Epithelial cell of esophagus (primary cell): Measurements from ENCODE around the gene NUDT15.
A peak's percentile ranks its signal among the peaks of the same experiment; 100 is the strongest.

Source experiments
- DNase-seq: peaks from one replicate; pipeline ENCODE4 v3.0.0; 2010; ENCODE audit warnings: low read depth
- H3K4me3 ChIP-seq: 2 replicates; pipeline ENCODE4 v1.5.1; 2011; ENCODE audit warnings: mild to moderate bottlenecking, low read length, control low read depth
- CTCF ChIP-seq: IDR thresholded peaks from 2 replicates; pipeline ENCODE4 v1.5.1; 2011; ENCODE audit warnings: low read depth, mild to moderate bottlenecking, low read length, control low read depth, inconsistent platforms; ENCODE audit not compliant: insufficient read depth; ENCODE audit errors: missing control alignments

Gene NUDT15

DNA sequence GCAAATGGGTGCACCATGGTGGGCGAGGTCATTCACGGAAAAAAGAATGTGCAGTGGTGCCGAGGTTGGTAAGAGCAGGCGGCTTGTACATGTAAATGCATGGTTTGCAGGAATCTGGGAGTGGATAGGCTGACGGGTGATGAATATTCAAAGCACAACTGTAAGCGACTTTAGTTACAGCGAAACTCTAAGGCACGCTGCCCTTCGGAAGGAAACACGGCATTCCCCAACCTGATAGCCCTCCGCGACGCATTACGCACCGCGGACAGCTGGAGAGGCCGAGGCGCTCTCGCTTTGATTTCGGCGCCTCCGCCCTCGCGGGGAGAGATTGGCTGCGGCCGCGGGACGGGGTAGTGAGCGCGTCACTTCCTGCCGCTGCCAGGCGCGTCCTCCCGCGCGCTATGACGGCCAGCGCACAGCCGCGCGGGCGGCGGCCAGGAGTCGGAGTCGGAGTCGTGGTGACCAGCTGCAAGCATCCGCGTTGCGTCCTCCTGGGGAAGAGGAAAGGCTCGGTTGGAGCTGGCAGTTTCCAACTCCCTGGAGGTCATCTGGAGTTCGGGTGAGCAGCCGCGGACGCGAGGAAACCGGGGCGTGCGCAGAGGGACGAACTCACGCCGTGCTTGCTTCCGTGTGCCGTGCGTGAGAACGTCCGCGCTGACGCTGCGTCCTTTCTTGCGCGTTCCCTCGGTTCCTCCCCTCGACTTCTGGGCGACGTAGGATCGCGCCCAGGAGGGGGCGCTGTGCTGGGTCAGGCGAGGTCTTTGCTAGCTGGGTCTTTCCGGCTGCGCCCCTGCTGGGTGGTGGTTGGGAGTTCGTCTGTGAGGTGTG lies at the start of gene NUDT15:
Gene NUDT15 (plus strand): TSS at position 381 of the 828 bp plus-strand sequence. CDS start 21 bp downstream, at position 402.
- peak; percentile 99 for TF ChIP-seq CTCF
- peak within 1 kb of the TSS; percentile 82 for H3K4me3 ChIP-seq
- peak; percentile 96 for DNase-seq

DNA sequence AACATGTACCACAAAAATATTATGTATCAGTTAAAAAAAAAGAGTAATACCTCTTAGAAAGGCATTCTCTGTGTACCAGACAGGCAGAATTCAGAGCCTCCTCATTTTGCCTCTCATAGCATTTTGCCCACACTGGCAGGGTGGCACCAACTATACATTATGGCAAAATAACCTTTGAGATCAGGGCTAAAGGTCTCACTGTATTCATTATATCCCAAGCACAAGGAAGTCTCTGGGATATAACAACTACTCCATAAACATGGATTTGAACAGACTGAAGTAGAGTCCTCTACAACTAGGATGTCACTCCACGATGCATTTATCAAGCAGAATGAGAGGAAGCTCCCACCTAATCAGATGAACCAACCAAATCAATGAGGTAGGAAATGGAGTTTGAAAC lies 47.1 kb upstream of the NUDT15 start:
- no peak overlapping the region for H3K4me3 ChIP-seq
- no peak for DNase-seq
- TF ChIP-seq CTCF, result no peak

GRCh38 chr13:47990920-47991466 lies 46.5 kb upstream of the NUDT15 start:
- TF ChIP-seq CTCF, result no peak
- no peak overlapping the region for H3K4me3 ChIP-seq
- DNase-seq, result no peak

GRCh38 chr13:47991859-47992258 lies 45.7 kb upstream of the NUDT15 start:
- no peak for DNase-seq
- TF ChIP-seq CTCF, result no peak
- no peak overlapping the region for H3K4me3 ChIP-seq

DNA sequence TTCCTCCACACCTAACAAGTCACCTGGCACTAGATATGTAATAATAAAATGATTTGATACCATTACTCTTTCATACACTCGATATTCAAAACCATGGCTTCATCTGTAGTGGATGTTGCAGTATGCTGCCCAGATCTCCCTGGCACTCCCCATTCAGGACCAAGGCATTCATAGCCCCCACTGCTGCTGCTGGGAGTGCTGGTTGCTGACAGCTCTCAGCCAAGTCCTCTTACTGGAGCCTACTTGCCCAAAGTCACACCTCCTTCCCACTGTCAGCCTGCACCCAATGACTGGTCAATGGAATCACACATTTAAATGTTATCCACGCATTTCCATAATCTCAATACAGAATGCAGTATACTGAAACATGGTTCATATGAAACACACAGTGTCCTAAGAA lies 40.1 kb upstream of the NUDT15 start:
- no peak for TF ChIP-seq CTCF
- no peak overlapping the region for H3K4me3 ChIP-seq
- DNase-seq, result no peak

- TF ChIP-seq CTCF, result no peak
- peak overlapping the region; percentile 97 for H3K4me3 ChIP-seq
- DNase-seq, result no peak
These were observed 37.6 kb upstream of the NUDT15 start for GRCh38 chr13:47999973-48000372.

DNA sequence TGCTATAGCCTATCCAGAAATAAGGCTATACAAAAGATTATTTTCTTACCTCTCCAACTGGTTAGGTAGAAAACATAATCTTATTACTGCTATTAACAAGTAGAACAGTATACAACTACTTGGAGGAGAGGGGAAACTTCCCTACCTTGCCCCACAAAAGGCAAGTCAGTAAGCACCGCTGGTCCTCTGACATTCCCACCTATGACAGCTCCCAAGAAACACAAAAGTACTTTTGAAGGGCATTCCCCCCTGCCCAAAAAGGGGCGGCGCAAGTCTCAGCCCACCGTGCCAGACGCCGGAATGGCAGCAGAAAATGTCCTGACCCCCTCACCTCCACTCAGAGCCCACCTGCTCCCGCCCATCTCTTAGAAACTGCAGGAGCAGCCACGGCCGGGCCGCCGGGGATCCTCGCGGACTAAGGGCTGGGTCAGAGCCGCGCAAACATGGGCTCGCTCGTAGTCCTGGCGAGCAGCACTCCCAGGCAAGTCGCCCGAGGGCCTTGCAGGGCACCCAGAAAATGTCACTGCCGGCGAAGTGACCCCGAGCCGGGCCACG lies 36.9 kb upstream of the NUDT15 start:
- peak; percentile 30 for DNase-seq
- peak overlapping the region; percentile 97 for H3K4me3 ChIP-seq
- TF ChIP-seq CTCF, result no peak
